HEK293T (cell line): ENCODE results near the gene GRID1.

Source experiments
- CTCF ChIA-PET: fragments of 350-600 bp; formaldehyde crosslinking; extraction: SDS; loops from one replicate; lab custom pipeline; 2021; ENCODE audit warnings: antibody characterized with exemption, inconsistent platforms; lab: Yijun Ruan, JAX
- POLR2A ChIA-PET: fragments of 350-600 bp; formaldehyde crosslinking; extraction: SDS; loops from one replicate; lab custom pipeline; 2020; ENCODE audit warnings: antibody characterized with exemption, inconsistent platforms; lab: Yijun Ruan, JAX
- DNase-seq: peaks from one replicate; pipeline ENCODE4 v3.0.0; 2012; ENCODE audit warnings: mixed read lengths; ENCODE audit errors: extremely low spot score
- ARNT ChIP-seq: fragments of 450-650 bp; IDR thresholded peaks from 2 replicates; pipeline ENCODE4 v1.6.1; 2017; ENCODE audit warnings: mild to moderate bottlenecking
- BHLHE40 ChIP-seq: fragments of 450-650 bp; IDR thresholded peaks from 2 replicates; pipeline ENCODE4 v1.6.1; 2016; ENCODE audit warnings: mild to moderate bottlenecking, moderate library complexity, borderline replicate concordance
- CTBP1 ChIP-seq: fragments of 450-650 bp; IDR thresholded peaks from 2 replicates; pipeline ENCODE4 v1.6.1; 2016; ENCODE audit warnings: borderline replicate concordance
- ELF4 ChIP-seq: fragments of 450-650 bp; IDR thresholded peaks from 2 replicates; pipeline ENCODE4 v1.6.1; 2017; ENCODE audit warnings: antibody characterized with exemption
- FOXA1 ChIP-seq: fragments of 450-650 bp; IDR thresholded peaks from 2 replicates; pipeline ENCODE4 v1.6.1; 2016; ENCODE audit warnings: mild to moderate bottlenecking
- FOXK2 ChIP-seq: fragments of 450-650 bp; IDR thresholded peaks from 2 replicates; pipeline ENCODE4 v1.6.1; 2016; ENCODE audit warnings: mild to moderate bottlenecking
- FOXM1 ChIP-seq: fragments of 450-650 bp; IDR thresholded peaks from 2 replicates; pipeline ENCODE4 v1.6.1; 2017; ENCODE audit warnings: mild to moderate bottlenecking, borderline replicate concordance
- HDGF ChIP-seq: fragments of 450-650 bp; IDR thresholded peaks from 2 replicates; pipeline ENCODE4 v1.6.1; 2017; ENCODE audit warnings: antibody characterized with exemption, borderline replicate concordance
- L3MBTL2 ChIP-seq: fragments of 450-650 bp; conservative IDR thresholded peaks from 2 replicates; pipeline ENCODE4 v1.6.1; 2016; ENCODE audit warnings: mild to moderate bottlenecking
- LEF1 ChIP-seq: fragments of 450-650 bp; IDR thresholded peaks from 2 replicates; pipeline ENCODE4 v1.6.1; 2017; ENCODE audit warnings: mild to moderate bottlenecking, borderline replicate concordance
- NFRKB ChIP-seq: fragments of 450-650 bp; IDR thresholded peaks from 2 replicates; pipeline ENCODE4 v1.6.1; 2016; ENCODE audit warnings: mild to moderate bottlenecking, moderate library complexity
- PKNOX1 ChIP-seq: fragments of 450-650 bp; IDR thresholded peaks from 2 replicates; pipeline ENCODE4 v1.6.1; 2016
- SP1 ChIP-seq: fragments of 450-650 bp; IDR thresholded peaks from 2 replicates; pipeline ENCODE4 v1.6.1; 2017
- SUZ12 ChIP-seq: fragments of 450-650 bp; IDR thresholded peaks from 2 replicates; pipeline ENCODE4 v1.6.1; 2016; ENCODE audit warnings: mild to moderate bottlenecking
- TARDBP ChIP-seq: fragments of 450-650 bp; IDR thresholded peaks from 2 replicates; pipeline ENCODE4 v1.6.1; 2016
- ZNF384 ChIP-seq: fragments of 450-650 bp; IDR thresholded peaks from 2 replicates; pipeline ENCODE4 v1.6.1; 2016

Gene GRID1

DNA sequence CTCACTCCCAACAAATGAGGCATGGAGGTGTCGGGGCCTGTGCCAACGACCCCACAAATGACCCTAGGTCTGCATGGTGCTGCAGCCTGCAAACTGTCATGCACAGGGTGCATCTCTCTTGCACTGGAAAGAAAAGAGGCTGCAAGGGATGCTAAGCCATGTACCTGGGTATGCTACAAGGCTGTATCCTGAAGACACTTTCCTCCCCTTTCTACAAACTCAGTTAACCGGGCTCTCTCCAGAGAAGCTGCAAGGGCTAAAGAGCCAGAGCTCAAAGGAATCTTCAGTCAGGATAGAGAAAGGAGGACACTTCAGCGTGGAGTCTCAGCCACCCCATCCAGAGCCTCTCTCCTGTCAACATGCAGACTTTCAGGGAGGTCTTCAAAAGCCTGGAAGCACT lies 449.0 kb downstream of the GRID1 start:
- DNase-seq: no peak
- ChIA-PET CTCF (no interaction called here), POLR2A (no interaction called here)
- TF ChIP-seq FOXK2 (no peak), SP1 (no peak), FOXM1 (no peak), ARNT (no peak), ZNF384 (no peak), SUZ12 (no peak), ELF4 (no peak), CTBP1 (no peak)

GRCh38 chr10:85916994-85917573 lies 449.5 kb downstream of the GRID1 start:
- no peak for DNase-seq
- CTCF ChIA-PET: no interaction called here
- no peak for TF ChIP-seq BHLHE40
- POLR2A ChIA-PET: no interaction called here

- ChIA-PET POLR2A (no interaction called here), CTCF (no interaction called here)
- no peak for DNase-seq
- TF ChIP-seq SUZ12 (no peak), HDGF (no peak), ARNT (no peak), TARDBP (no peak), LEF1 (no peak), L3MBTL2 (no peak), PKNOX1 (no peak), SP1 (no peak), CTBP1 (no peak), BHLHE40 (no peak), NFRKB (no peak), ELF4 (no peak), ZNF384 (no peak)
Observed at GRCh38 chr10:85916286-85916685, 450.3 kb downstream of the GRID1 start.

GRCh38 chr10:85915245-85915846 lies 451.2 kb downstream of the GRID1 start:
- no peak for DNase-seq
- POLR2A ChIA-PET: no interaction called here
- CTCF ChIA-PET: no interaction called here
- TF ChIP-seq CTBP1 (no peak), TARDBP (peak; percentile 40)

DNA sequence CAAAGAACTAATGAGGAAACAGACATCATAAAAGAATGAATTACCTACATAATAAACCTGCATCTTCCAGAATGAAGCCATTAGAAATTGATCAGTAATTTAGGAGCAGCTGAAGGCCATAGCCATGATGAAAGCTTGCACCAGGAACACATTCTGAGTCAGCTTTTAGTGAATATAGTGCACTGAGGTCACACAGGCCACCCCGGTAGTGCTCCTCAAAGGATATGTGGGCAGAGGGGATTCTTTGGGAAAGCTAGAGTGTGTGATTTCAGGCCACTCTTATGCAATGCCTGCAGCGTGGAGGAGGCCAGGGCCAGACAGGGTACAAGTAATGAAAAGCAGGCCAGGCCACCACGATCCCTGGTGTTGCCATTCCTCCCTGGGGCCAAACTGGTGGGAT lies 451.9 kb downstream of the GRID1 start:
- ChIA-PET POLR2A (no interaction called here), CTCF (no interaction called here)
- DNase-seq: no peak
- TF ChIP-seq NFRKB (no peak), CTBP1 (no peak), FOXA1 (no peak), TARDBP (no peak), ARNT (no peak), BHLHE40 (no peak), ZNF384 (no peak), ELF4 (no peak)

DNA sequence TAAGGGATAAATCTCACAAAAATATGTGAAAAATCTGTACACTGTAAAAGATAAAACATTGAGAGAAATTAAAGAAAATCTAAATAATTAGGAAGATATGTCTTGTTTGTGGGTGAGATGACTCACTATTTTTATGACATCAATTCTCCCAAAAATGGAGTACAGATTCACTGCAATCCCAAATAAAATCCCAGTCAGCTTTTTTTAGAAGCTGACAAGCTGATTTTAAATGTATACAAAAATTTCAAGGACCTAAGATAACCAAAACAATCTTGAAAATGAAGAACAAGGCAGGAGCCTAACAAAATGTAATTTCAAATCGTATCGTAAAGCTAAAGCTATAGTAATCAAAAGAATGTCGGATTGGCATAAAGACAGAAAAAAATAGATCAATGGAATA lies 458.1 kb downstream of the GRID1 start:
- ChIA-PET CTCF (no interaction called here), POLR2A (no interaction called here)
- TF ChIP-seq FOXK2: no peak
- no peak for TF ChIP-seq SP1
- no peak for TF ChIP-seq FOXM1
- no peak for TF ChIP-seq PKNOX1
- no peak for TF ChIP-seq ZNF384
- no peak for TF ChIP-seq CTBP1
- no peak for TF ChIP-seq LEF1
- TF ChIP-seq TARDBP: no peak
- TF ChIP-seq SUZ12: no peak
- TF ChIP-seq NFRKB: no peak
- TF ChIP-seq ARNT: no peak
- TF ChIP-seq ELF4: no peak
- no peak for TF ChIP-seq HDGF
- no peak for TF ChIP-seq L3MBTL2
- TF ChIP-seq BHLHE40: no peak
- no peak for TF ChIP-seq FOXA1
- no peak for DNase-seq

- ChIA-PET CTCF (no interaction called here), POLR2A (no interaction called here)
Observed at GRCh38 chr10:85902051-85902450, 464.5 kb downstream of the GRID1 start.

More at GRCh38 chr10:85902051-85902450, 464.5 kb downstream of the GRID1 start:
- TF ChIP-seq PKNOX1 (no peak), FOXM1 (no peak), ZNF384 (no peak), SUZ12 (no peak), ELF4 (no peak), NFRKB (no peak), TARDBP (no peak), SP1 (no peak), FOXK2 (no peak), ARNT (no peak), HDGF (no peak), L3MBTL2 (no peak), BHLHE40 (no peak), CTBP1 (no peak), LEF1 (no peak), FOXA1 (no peak)
- no peak for DNase-seq
